Neural crest cell (in vitro differentiated cells): ENCODE results near the gene TROAP. TPM values are rescaled to one million over a fixed set of nuclear protein-coding genes. Genes with fewer than 3 reads are reported as not detected.

Experiments used
- DNase-seq: peaks from one replicate; pipeline ENCODE4 v3.0.0; 2021; ENCODE audit warnings: low read depth, mixed read lengths, low spot score
- H3K27ac Mint-ChIP-seq: one replicate; pipeline ENCODE4 v1.8.0; 2021; ENCODE audit warnings: mild to moderate bottlenecking, mixed read lengths; ENCODE audit not compliant: unreplicated experiment
- H3K27me3 Mint-ChIP-seq: 2 replicates; pipeline ENCODE4 v1.8.0; 2021; ENCODE audit warnings: low read depth, mild to moderate bottlenecking, mixed read lengths
- H3K36me3 Mint-ChIP-seq: 2 replicates; pipeline ENCODE4 v1.8.0; 2021; ENCODE audit warnings: low read depth, mild to moderate bottlenecking, mixed read lengths
- H3K4me1 Mint-ChIP-seq: 2 replicates; pipeline ENCODE4 v1.8.0; 2021; ENCODE audit warnings: mixed read lengths
- H3K4me3 Mint-ChIP-seq: one replicate; pipeline ENCODE4 v1.8.0; 2021; ENCODE audit warnings: mild to moderate bottlenecking, mixed read lengths
- H3K9me3 Mint-ChIP-seq: 2 replicates; pipeline ENCODE4 v1.8.0; 2021; ENCODE audit warnings: mixed read lengths
- CTCF ChIP-seq: fragments of 200-600 bp; sonication (generic); conservative IDR thresholded peaks from 2 replicates; pipeline ENCODE4 v1.5.0; 2021; ENCODE audit warnings: antibody characterized with exemption, mild to moderate bottlenecking
- total RNA-seq: library from RNA; stranded (reverse); gene quantifications from 2 replicates; pipeline ENCODE4 v1.2.1, GENCODE V29; 2021

The TROAP gene
- total RNA-seq, 1 donor from 2014 or later = 91.2 TPM

- H3K27ac Mint-ChIP-seq = no peak overlapping the region
- TF ChIP-seq CTCF = no peak
- peaks cover 81% of the 10 kb centered on the region for H3K27me3 Mint-ChIP-seq
- no peaks in the 10 kb centered on the region for H3K36me3 Mint-ChIP-seq
- no peaks in the 10 kb centered on the region for H3K9me3 Mint-ChIP-seq
- H3K4me1 Mint-ChIP-seq = peaks cover 26% of the 10 kb centered on the region
- peak overlapping the region; percentile 22 for H3K4me3 Mint-ChIP-seq
- no peak for DNase-seq
These were observed 25.7 kb downstream of the TROAP start for GRCh38 chr12:49348781-49349180.

- H3K36me3 Mint-ChIP-seq = no peaks in the 10 kb centered on the region
- no peak overlapping the region for H3K27ac Mint-ChIP-seq
- peaks cover 76% of the 10 kb centered on the region for H3K27me3 Mint-ChIP-seq
- no peak for TF ChIP-seq CTCF
- no peak overlapping the region for H3K4me3 Mint-ChIP-seq
- peaks cover 26% of the 10 kb centered on the region for H3K4me1 Mint-ChIP-seq
- no peak for DNase-seq
- no peaks in the 10 kb centered on the region for H3K9me3 Mint-ChIP-seq
These were observed 26.2 kb downstream of the TROAP start for GRCh38 chr12:49349266-49349665.

GRCh38 chr12:49352351-49352750 is 29.3 kb downstream of the TROAP start:
- DNase-seq = no peak
- TF ChIP-seq CTCF = no peak
- Mint-ChIP-seq H3K9me3 (no peaks in the 10 kb centered on the region), H3K36me3 (no peaks in the 10 kb centered on the region), H3K4me1 (peaks cover 6% of the 10 kb centered on the region), H3K4me3 (no peak overlapping the region), H3K27me3 (peaks cover 61% of the 10 kb centered on the region), H3K27ac (no peak overlapping the region)

- no peak for DNase-seq
- no peak overlapping the region for H3K4me3 Mint-ChIP-seq
- no peaks in the 10 kb centered on the region for H3K9me3 Mint-ChIP-seq
- H3K36me3 Mint-ChIP-seq = no peaks in the 10 kb centered on the region
- no peak overlapping the region for H3K27ac Mint-ChIP-seq
- peaks cover 45% of the 10 kb centered on the region for H3K27me3 Mint-ChIP-seq
- TF ChIP-seq CTCF = no peak
- no peaks in the 10 kb centered on the region for H3K4me1 Mint-ChIP-seq
These were observed 32.9 kb downstream of the TROAP start for GRCh38 chr12:49355913-49356312.

GRCh38 chr12:49357103-49357678 is 34.1 kb downstream of the TROAP start:
- no peaks in the 10 kb centered on the region for H3K4me1 Mint-ChIP-seq
- no peaks in the 10 kb centered on the region for H3K36me3 Mint-ChIP-seq
- no peak overlapping the region for H3K27ac Mint-ChIP-seq
- no peaks in the 10 kb centered on the region for H3K9me3 Mint-ChIP-seq
- no peak for DNase-seq
- H3K27me3 Mint-ChIP-seq = peaks cover 40% of the 10 kb centered on the region
- peak; percentile 70 for TF ChIP-seq CTCF
- no peak overlapping the region for H3K4me3 Mint-ChIP-seq
